ENCODE results near the gene RNF187. TPM values are rescaled to one million over a fixed set of nuclear protein-coding genes. Genes with fewer than 3 reads are reported as not detected.

Gene RNF187
- total and polyA plus RNA-seq, 2 of the 4 experiments (the other 2 are of a cell fraction), result 14.0 to 55.4 TPM

DNA sequence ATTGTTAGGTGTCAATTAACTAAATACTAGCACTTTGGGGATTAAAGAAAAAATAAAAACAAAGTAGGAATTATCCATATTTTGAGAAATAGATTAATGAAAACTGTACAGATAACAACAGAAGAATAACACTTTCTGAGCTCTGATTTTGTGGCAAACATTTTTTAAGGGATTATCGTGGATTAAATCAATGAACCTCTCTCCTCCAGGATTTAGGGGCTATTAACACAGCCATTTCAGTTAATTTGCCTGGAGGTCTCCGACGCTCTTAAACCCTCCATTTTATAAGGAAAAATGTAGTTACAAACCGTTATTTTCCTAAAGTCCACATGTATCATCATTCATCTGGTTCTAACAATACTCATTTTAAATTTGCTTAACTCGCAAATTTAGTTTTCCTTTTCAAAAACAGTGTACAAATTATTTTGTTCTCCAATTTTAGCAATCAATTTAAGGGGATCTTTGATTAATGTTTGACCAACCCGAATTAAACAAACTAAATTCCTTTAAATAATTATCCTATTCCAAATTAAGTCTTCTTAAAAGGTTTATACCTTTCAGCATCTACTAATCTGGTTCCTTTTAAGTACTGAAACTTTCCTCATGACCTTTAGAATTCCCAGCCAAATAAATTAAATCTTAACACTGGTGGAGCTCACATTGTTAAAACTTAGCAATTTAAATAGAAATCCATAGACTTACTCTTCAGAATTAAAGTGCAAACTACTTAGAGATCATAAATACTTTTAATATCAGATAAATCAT is 30.7 kb upstream of the RNF187 start:
- 0 out of 2 replicates have a peak, but pooled peaks cover 2% of the 10 kb centered on the region for H3K4me1 ChIP-seq (ENCODE audit: control insufficient read depth, insufficient read depth, low read length)
- no peak overlapping the region for H3K27ac ChIP-seq (ENCODE audit: insufficient read depth, low read length)
- no peak overlapping the region for H2AFZ ChIP-seq (replicated peaks; ENCODE audit: low read length, poor library complexity)
- no peak overlapping the region for H4K8ac ChIP-seq (ENCODE audit: low read depth in 2 of 2, low read length in 2 of 2)
- no peak overlapping the region for H4K5ac ChIP-seq (ENCODE audit: low read depth, low read length)
- peaks cover 11 to 22% of the 10 kb centered on the region in 2 experiments for H3K79me1 ChIP-seq (ENCODE audit: low read depth in 1 of 2, low read length in 2 of 2)
- H3K14ac ChIP-seq (replicated peaks; ENCODE audit: low read depth, low read length), result no peak overlapping the region
- no peaks in the 10 kb centered on the region for H3K27me3 ChIP-seq (ENCODE audit: control insufficient read depth, insufficient read depth, low read length)
- ATAC-seq (ENCODE audit: low read depth), result no peak
- H3K4me2 ChIP-seq (ENCODE audit: low read depth, low read length), result peak overlapping the region; percentile 99
- H2BK5ac ChIP-seq (ENCODE audit: low read depth, low read length, poor library complexity, severe bottlenecking), result peak overlapping the region; percentile 11
- H2AK5ac ChIP-seq (ENCODE audit: low read depth, low read length), result no peak overlapping the region
- H3K4ac ChIP-seq (ENCODE audit: low read depth, low read length), result no peak overlapping the region
- H3K9ac ChIP-seq (ENCODE audit: low read depth, low read length), result peak overlapping the region; percentile 84; the same call in 1 of the 2 replicates
- H3K56ac ChIP-seq (ENCODE audit: extremely low read depth, insufficient read depth, low read length), result no peak overlapping the region
- BruUV-seq (replicated peaks), result no TSS peak
- H2BK15ac ChIP-seq (ENCODE audit: low read depth, low read length), result no peak overlapping the region
- ChIA-PET POLR2A (ENCODE audit: unreplicated experiment) (interaction anchor here (0.6 kb wide), 1 partner anchor 333 kb away, joined by 3 read pairs; no protein-coding TSS in a partner anchor), CTCF (interaction anchor here (0.6 kb wide), 2 partner anchors 44 to 199 kb away, joined by 3 read pairs; no protein-coding TSS in a partner anchor)
- H4K91ac ChIP-seq (ENCODE audit: insufficient read depth, low read depth, low read length), result no peak overlapping the region
- H2BK120ac ChIP-seq (ENCODE audit: low read depth, low read length), result no peak overlapping the region
- H3K36me3 ChIP-seq (ENCODE audit: control insufficient read depth, insufficient read depth, low read length), result no peaks in the 10 kb centered on the region
- TF ChIP-seq, protein P1, sequence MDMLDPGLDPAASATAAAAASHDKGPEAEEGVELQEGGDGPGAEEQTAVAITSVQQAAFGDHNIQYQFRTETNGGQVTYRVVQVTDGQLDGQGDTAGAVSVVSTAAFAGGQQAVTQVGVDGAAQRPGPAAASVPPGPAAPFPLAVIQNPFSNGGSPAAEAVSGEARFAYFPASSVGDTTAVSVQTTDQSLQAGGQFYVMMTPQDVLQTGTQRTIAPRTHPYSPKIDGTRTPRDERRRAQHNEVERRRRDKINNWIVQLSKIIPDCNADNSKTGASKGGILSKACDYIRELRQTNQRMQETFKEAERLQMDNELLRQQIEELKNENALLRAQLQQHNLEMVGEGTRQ (IDR thresholded peaks at IDR 0.05; ENCODE audit: low read depth, low read length), result no peak
- TF ChIP-seq MAZ (IDR thresholded peaks at IDR 0.05; ENCODE audit: borderline replicate concordance, low read depth, low read length), result no peak
- no peak for TF ChIP-seq MXI1 (IDR thresholded peaks at IDR 0.05; ENCODE audit: borderline replicate concordance, low read depth, low read length)
- no peak for TF ChIP-seq RCOR1 (IDR thresholded peaks at IDR 0.05; ENCODE audit: insufficient replicate concordance, low read length)
- TF ChIP-seq RFX5 (IDR thresholded peaks at IDR 0.05; ENCODE audit: low read depth, low read length), result no peak
- dilution Hi-C loops (cut with HindIII; ENCODE audit: low sequenced_read_pairs, unreplicated experiment), result no loop called here
- H2BK20ac ChIP-seq (ENCODE audit: low read depth, low read length), result no peak overlapping the region
- no peaks in the 10 kb centered on the region for H3K9me1 ChIP-seq (ENCODE audit: insufficient read depth, low read length)
- WGBS, 2 experiments (ENCODE audit: extremely low coverage in 2 of 2, insufficient read length in 1 of 2), result no CpG with 5 or more reads among the region's 6 CpGs
- in situ Hi-C loops (cut with MboI; ENCODE audit: low sequenced_read_pairs), result no loop called here
- intact Hi-C loops (cut with micrococcal nuclease), result loop anchor here (1.0 to 5.0 kb wide), 5 partner anchors 49 to 326 kb away; no protein-coding TSS in a partner anchor
- no peak overlapping the region; the same call in 1 of the 2 replicates for H3K23ac ChIP-seq (ENCODE audit: low read depth, low read length)
- no peak overlapping the region for H3K18ac ChIP-seq (ENCODE audit: low read depth, low read length)
- H3K9me3 ChIP-seq (ENCODE audit: control insufficient read depth, insufficient read depth, low read length), result no peaks in the 10 kb centered on the region
- H3K4me3 ChIP-seq (ENCODE audit: insufficient read depth, low read depth, low read length), result peak overlapping the region; percentile 50; the same call in 1 of the 2 replicates
- H4K20me1 ChIP-seq (ENCODE audit: insufficient read depth, low read length), result peaks cover 3% of the 10 kb centered on the region
- no peak overlapping the region for H2AK9ac ChIP-seq (replicated peaks; ENCODE audit: low read depth, low read length, poor library complexity)
- no peak for DNase-seq
